ENCODE measurements around the gene SUPV3L1. TPM values are rescaled to one million over a fixed set of nuclear protein-coding genes. Genes with fewer than 3 reads are reported as not detected.
"Not testable (repeated sequence)": the region's sequence is repeated elsewhere in the genome, so short reads cannot be mapped to it uniquely, and the experiment has no call there.

Gene SUPV3L1
- total and polyA plus RNA-seq, 12 donors: 24.4 to 165 (median 37.6) TPM

DNA sequence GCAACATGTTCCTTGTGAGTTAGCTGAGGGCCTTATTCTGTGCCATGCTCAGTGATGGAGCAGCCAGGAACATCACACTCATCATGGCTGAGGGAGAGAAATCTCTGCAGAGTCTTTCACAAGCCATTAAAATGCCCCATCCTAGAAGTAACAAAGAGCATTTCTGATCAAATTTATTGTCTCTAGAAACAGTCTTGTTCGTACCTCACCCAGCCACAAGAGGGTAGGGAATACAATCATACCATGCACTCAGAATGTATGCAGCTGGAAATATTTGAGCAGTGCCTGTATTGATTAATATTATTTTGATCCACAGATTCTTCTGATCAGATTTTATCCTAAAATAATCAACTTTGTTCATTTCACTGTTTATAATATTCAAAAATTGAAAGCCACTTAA lies 38.7 kb upstream of the SUPV3L1 start:
- Histone ChIP-seq H3K27me3 (no peaks in the 10 kb centered on the region), H3K4me1 (replicated peaks in 1 of 2) (peaks cover 13 to 28% of the 10 kb centered on the region in 2 donors), H3K27ac (peak overlapping the region in 2 of 5 donors; percentile 16 to 44), H3K9me3 (replicated peaks in 1 of 3) (no peaks in the 10 kb centered on the region), H3K36me3 (replicated peaks in 1 of 2) (peaks cover 0 to 7% of the 10 kb centered on the region in 2 donors), H3K4me3 (no peak overlapping the region)
- 63 to 82% (median 70%) methylated on average over 1 of the region's 1 CpG for WGBS, 4 donors
- no peak for DNase-seq
- intact Hi-C loops (cut with DNase I): no loop called here
- TF ChIP-seq CTCF (IDR thresholded peaks at IDR 0.05) (no peak), POLR2A (IDR thresholded peaks at IDR 0.05) (no peak)

DNA sequence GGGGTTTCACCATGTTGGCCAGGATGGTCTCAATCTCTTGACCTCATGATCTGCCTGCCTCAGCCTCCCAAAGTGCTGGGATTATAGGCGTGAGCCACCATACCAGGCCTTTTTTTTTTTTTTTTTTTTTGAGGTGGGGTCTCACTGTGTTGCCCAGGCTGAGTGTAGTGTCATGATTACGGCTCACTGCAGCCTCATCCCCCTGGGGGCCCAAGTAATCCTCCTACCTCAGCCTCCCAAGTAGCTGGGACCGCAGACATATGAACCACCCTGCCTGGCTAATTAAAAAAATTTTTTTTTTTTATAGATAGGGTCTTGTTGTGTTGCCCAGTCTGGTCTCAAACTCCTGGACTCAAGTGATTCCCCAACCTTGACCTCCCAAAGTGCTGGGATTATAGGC lies 38.0 kb upstream of the SUPV3L1 start:
- H3K36me3 ChIP-seq (replicated peaks in 1 of 2); H3K27me3 ChIP-seq; intact Hi-C loops (cut with DNase I); H3K4me3 ChIP-seq; DNase-seq; H3K9me3 ChIP-seq (replicated peaks in 1 of 3); H3K27ac ChIP-seq: not testable (repeated sequence)
- H3K4me1 ChIP-seq (replicated peaks in 1 of 2): peaks cover 13 to 34% of the 10 kb centered on the region in 2 donors
- 93 to 100% (median 97%) methylated on average over 3 of the region's 3 CpGs for WGBS, 4 donors

GRCh38 chr10:69142983-69143382 lies 37.1 kb upstream of the SUPV3L1 start:
- peak overlapping the region in 1 of 5 donors; percentile 5 for H3K27ac ChIP-seq
- intact Hi-C loops (cut with DNase I): no loop called here
- whole genome bisulfite sequencing, 4 donors: 59 to 80% (median 62%) methylated on average over 3 of the region's 3 CpGs
- no peak for DNase-seq
- H3K9me3 ChIP-seq (replicated peaks in 1 of 3): no peaks in the 10 kb centered on the region
- H3K4me1 ChIP-seq (replicated peaks in 1 of 2): peaks cover 13 to 34% of the 10 kb centered on the region in 2 donors
- no peaks in the 10 kb centered on the region for H3K27me3 ChIP-seq
- TF ChIP-seq POLR2A (IDR thresholded peaks at IDR 0.05) (no peak), CTCF (IDR thresholded peaks at IDR 0.05) (no peak)
- no peak overlapping the region for H3K4me3 ChIP-seq
- no peaks in the 10 kb centered on the region for H3K36me3 ChIP-seq (replicated peaks in 1 of 2)

GRCh38 chr10:69145329-69145728 lies 34.7 kb upstream of the SUPV3L1 start:
- Histone ChIP-seq H3K9me3 (replicated peaks in 1 of 3) (no peaks in the 10 kb centered on the region), H3K36me3 (replicated peaks in 1 of 2) (no peaks in the 10 kb centered on the region), H3K4me1 (replicated peaks in 1 of 2) (peaks cover 2 to 13% of the 10 kb centered on the region in 2 donors), H3K27me3 (no peaks in the 10 kb centered on the region), H3K27ac (no peak overlapping the region), H3K4me3 (no peak overlapping the region)
- 93 to 100% (median 96%) methylated on average over 1 of the region's 1 CpG for WGBS, 4 donors
- no peak for DNase-seq
- TF ChIP-seq POLR2A (IDR thresholded peaks at IDR 0.05) (no peak), CTCF (IDR thresholded peaks at IDR 0.05) (no peak)
- intact Hi-C loops (cut with DNase I): no loop called here

GRCh38 chr10:69145864-69146263 lies 34.2 kb upstream of the SUPV3L1 start:
- no peak for DNase-seq
- no peaks in the 10 kb centered on the region for H3K36me3 ChIP-seq (replicated peaks in 1 of 2)
- 95 to 100% (median 97%) methylated on average over 8 of the region's 8 CpGs for WGBS, 4 donors
- H3K27ac ChIP-seq: no peak overlapping the region
- no peaks in the 10 kb centered on the region for H3K9me3 ChIP-seq (replicated peaks in 1 of 3)
- intact Hi-C loops (cut with DNase I): no loop called here
- H3K4me3 ChIP-seq: no peak overlapping the region
- H3K27me3 ChIP-seq: no peaks in the 10 kb centered on the region
- peaks cover 0 to 13% of the 10 kb centered on the region in 2 donors for H3K4me1 ChIP-seq (replicated peaks in 1 of 2)
- TF ChIP-seq POLR2A (IDR thresholded peaks at IDR 0.05) (no peak), CTCF (IDR thresholded peaks at IDR 0.05) (no peak)

Data from adrenal gland (tissue), 12 donors.